ENCODE measurements around the gene SLC26A2.

GRCh38 chr5:149924486-149924885, 36.1 kb upstream of the SLC26A2 start:
- no peak for TF ChIP-seq KLF9 (tag by site-specific recombination; IDR thresholded peaks at IDR 0.05; ENCODE audit: low read depth)
- TF ChIP-seq, protein P1, sequence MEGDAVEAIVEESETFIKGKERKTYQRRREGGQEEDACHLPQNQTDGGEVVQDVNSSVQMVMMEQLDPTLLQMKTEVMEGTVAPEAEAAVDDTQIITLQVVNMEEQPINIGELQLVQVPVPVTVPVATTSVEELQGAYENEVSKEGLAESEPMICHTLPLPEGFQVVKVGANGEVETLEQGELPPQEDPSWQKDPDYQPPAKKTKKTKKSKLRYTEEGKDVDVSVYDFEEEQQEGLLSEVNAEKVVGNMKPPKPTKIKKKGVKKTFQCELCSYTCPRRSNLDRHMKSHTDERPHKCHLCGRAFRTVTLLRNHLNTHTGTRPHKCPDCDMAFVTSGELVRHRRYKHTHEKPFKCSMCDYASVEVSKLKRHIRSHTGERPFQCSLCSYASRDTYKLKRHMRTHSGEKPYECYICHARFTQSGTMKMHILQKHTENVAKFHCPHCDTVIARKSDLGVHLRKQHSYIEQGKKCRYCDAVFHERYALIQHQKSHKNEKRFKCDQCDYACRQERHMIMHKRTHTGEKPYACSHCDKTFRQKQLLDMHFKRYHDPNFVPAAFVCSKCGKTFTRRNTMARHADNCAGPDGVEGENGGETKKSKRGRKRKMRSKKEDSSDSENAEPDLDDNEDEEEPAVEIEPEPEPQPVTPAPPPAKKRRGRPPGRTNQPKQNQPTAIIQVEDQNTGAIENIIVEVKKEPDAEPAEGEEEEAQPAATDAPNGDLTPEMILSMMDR (tag by site-specific recombination; IDR thresholded peaks at IDR 0.05): no peak
- TF ChIP-seq MZF1 (tag by site-specific recombination; IDR thresholded peaks at IDR 0.05; ENCODE audit: borderline replicate concordance): no peak
- TF ChIP-seq, protein P2, sequence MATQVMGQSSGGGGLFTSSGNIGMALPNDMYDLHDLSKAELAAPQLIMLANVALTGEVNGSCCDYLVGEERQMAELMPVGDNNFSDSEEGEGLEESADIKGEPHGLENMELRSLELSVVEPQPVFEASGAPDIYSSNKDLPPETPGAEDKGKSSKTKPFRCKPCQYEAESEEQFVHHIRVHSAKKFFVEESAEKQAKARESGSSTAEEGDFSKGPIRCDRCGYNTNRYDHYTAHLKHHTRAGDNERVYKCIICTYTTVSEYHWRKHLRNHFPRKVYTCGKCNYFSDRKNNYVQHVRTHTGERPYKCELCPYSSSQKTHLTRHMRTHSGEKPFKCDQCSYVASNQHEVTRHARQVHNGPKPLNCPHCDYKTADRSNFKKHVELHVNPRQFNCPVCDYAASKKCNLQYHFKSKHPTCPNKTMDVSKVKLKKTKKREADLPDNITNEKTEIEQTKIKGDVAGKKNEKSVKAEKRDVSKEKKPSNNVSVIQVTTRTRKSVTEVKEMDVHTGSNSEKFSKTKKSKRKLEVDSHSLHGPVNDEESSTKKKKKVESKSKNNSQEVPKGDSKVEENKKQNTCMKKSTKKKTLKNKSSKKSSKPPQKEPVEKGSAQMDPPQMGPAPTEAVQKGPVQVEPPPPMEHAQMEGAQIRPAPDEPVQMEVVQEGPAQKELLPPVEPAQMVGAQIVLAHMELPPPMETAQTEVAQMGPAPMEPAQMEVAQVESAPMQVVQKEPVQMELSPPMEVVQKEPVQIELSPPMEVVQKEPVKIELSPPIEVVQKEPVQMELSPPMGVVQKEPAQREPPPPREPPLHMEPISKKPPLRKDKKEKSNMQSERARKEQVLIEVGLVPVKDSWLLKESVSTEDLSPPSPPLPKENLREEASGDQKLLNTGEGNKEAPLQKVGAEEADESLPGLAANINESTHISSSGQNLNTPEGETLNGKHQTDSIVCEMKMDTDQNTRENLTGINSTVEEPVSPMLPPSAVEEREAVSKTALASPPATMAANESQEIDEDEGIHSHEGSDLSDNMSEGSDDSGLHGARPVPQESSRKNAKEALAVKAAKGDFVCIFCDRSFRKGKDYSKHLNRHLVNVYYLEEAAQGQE (tag by site-specific recombination; IDR thresholded peaks at IDR 0.05): no peak

Measured in HEK293 (cell line).